OCI-LY7 (cell line): ENCODE data around the gene NRF1.

ENCODE experiments used
- EZH2phosphoT487 ChIP-seq: fragments of 200-600 bp; sonication (generic); IDR thresholded peaks from 2 replicates; pipeline ENCODE4 v1.6.1; 2018; ENCODE audit warnings: low read depth, borderline replicate concordance, mild to moderate bottlenecking, mixed run types, antibody characterized with exemption, low read length, moderate library complexity, mixed read lengths
- TF ChIP-seq, protein P1 (sequence below): fragments of 200-600 bp; sonication (generic); conservative IDR thresholded peaks from 2 replicates; pipeline ENCODE4 v1.5.1; 2014; ENCODE audit warnings: mild to moderate bottlenecking, antibody characterized with exemption, low read length, moderate library complexity, mixed read lengths

DNA sequence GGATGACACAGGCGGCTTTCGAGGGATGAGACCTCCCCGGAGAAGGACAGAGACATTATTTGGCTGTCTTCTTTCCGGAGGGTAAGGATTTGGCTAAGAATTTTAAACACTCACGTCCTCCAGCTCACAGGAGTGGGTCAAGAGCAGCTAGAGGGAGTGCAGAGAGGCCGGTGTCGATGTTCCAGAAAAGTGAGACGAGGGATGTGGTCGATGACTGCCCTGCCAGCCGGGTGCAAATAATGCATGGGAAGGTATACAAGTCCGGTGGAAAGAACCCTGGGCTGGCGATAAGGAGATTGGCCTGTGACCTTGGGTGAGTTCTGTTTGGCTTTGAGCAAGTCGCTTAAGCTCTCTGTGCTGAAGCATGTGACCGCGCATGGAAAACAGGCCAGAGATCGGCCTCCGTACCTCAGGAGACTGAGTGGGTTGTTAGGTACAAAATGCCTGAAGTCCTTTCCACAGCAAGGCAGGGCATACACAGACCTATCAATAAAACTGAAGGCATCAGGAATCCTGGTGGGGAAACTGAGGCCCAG lies 192.1 kb downstream of the NRF1 start:
- TF ChIP-seq, protein P1, sequence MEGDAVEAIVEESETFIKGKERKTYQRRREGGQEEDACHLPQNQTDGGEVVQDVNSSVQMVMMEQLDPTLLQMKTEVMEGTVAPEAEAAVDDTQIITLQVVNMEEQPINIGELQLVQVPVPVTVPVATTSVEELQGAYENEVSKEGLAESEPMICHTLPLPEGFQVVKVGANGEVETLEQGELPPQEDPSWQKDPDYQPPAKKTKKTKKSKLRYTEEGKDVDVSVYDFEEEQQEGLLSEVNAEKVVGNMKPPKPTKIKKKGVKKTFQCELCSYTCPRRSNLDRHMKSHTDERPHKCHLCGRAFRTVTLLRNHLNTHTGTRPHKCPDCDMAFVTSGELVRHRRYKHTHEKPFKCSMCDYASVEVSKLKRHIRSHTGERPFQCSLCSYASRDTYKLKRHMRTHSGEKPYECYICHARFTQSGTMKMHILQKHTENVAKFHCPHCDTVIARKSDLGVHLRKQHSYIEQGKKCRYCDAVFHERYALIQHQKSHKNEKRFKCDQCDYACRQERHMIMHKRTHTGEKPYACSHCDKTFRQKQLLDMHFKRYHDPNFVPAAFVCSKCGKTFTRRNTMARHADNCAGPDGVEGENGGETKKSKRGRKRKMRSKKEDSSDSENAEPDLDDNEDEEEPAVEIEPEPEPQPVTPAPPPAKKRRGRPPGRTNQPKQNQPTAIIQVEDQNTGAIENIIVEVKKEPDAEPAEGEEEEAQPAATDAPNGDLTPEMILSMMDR: no peak
- no peak for TF ChIP-seq EZH2phosphoT487
